ENCODE results near the gene HACD3. TPM values are rescaled to one million over a fixed set of nuclear protein-coding genes. Genes with fewer than 3 reads are reported as not detected.
A peak's percentile ranks its signal among the peaks of the same experiment; 100 is the strongest.

HACD3 gene
- total and polyA plus RNA-seq, 9 of the 15 experiments (the other 6 are each of a cell fraction or from before 2014, with no cell fraction given), result 48.1 to 117 (median 72.8) TPM

DNA sequence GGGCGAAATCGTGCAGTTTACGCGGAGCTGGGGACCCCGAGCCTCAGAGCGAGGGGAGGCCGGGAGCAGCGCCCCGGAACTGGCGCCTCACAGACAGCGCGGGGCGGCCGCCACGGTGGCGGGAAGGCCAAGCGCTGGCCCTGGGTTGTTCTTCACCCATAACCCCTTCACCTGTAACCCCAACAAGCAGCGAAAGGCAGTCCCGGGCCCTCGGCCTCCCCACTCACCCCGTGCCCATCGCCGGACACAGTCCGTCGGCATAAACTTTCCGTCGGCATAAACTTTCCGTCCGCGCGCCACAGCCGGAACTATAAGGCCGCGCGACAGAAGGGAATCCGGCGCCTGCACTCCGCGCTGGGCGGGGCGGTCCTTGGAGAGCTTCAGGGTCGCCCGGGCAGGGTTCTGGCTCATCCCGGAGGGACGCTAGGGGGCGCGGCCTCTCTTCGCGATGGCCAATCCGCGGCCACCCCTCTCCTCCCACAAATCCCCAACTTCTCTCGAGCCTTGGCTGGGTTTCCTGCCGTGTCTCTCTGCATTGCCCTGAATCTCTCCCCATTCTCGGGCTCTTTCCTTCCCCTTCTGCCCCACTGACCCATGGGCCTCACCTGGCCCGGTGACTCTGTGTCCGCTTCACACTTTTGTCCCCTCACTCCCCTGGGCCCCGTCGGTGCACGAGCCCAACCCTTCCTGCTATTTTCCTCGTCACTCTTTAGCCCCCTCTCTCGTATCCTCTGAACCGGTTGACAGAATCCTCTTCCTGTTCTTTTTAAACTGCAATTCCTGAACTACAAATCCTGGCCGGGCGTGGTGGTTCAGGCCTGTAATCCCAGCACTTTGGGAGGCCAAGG lies 80.8 kb downstream of the HACD3 start, which contains the start of gene INTS14 (continued):
- TF ChIP-seq, protein P1, sequence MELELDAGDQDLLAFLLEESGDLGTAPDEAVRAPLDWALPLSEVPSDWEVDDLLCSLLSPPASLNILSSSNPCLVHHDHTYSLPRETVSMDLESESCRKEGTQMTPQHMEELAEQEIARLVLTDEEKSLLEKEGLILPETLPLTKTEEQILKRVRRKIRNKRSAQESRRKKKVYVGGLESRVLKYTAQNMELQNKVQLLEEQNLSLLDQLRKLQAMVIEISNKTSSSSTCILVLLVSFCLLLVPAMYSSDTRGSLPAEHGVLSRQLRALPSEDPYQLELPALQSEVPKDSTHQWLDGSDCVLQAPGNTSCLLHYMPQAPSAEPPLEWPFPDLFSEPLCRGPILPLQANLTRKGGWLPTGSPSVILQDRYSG (tag; conservative IDR thresholded peaks at IDR 0.05; ENCODE audit: low read depth), result no peak
- TF ChIP-seq CREBBP (IDR thresholded peaks at IDR 0.05; ENCODE audit: low read depth, low read length) (no peak), BMI1 (IDR thresholded peaks at IDR 0.05; ENCODE audit: low read length) (0 out of 2 replicates have a peak, but pooled peaks have one; percentile 11), ZNF830 (CRISPR knock-in tag; IDR thresholded peaks at IDR 0.05) (0 out of 2 replicates have a peak, but pooled peaks have one; percentile 61), ZFP30 (CRISPR knock-in tag; IDR thresholded peaks at IDR 0.05; ENCODE audit: borderline replicate concordance) (no peak), NR2C2 (CRISPR knock-in tag; IDR thresholded peaks at IDR 0.05) (peak; percentile 86; the same call in 1 of the 2 replicates), NR2C2 (tag; IDR thresholded peaks at IDR 0.05) (peak; percentile 96), LARP7 (IDR thresholded peaks at IDR 0.05) (no peak), KDM2B (CRISPR knock-in tag; IDR thresholded peaks at IDR 0.05) (no peak), SNIP1 (IDR thresholded peaks at IDR 0.05; ENCODE audit: low read depth) (no peak), CBX2 (IDR thresholded peaks at IDR 0.05; ENCODE audit: insufficient read depth, low read length, poor library complexity, severe bottlenecking) (no peak), MBD2 (IDR thresholded peaks at IDR 0.05; ENCODE audit: borderline replicate concordance, low read depth) (peak; percentile 83; the same call in 1 of the 2 replicates)
- TF ChIP-seq, protein P2, sequence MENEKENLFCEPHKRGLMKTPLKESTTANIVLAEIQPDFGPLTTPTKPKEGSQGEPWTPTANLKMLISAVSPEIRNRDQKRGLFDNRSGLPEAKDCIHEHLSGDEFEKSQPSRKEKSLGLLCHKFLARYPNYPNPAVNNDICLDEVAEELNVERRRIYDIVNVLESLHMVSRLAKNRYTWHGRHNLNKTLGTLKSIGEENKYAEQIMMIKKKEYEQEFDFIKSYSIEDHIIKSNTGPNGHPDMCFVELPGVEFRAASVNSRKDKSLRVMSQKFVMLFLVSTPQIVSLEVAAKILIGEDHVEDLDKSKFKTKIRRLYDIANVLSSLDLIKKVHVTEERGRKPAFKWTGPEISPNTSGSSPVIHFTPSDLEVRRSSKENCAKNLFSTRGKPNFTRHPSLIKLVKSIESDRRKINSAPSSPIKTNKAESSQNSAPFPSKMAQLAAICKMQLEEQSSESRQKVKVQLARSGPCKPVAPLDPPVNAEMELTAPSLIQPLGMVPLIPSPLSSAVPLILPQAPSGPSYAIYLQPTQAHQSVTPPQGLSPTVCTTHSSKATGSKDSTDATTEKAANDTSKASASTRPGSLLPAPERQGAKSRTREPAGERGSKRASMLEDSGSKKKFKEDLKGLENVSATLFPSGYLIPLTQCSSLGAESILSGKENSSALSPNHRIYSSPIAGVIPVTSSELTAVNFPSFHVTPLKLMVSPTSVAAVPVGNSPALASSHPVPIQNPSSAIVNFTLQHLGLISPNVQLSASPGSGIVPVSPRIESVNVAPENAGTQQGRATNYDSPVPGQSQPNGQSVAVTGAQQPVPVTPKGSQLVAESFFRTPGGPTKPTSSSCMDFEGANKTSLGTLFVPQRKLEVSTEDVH (IDR thresholded peaks at IDR 0.05; ENCODE audit: low read depth, partially characterized antibody), result peak; percentile 91
- TF ChIP-seq, protein P3, sequence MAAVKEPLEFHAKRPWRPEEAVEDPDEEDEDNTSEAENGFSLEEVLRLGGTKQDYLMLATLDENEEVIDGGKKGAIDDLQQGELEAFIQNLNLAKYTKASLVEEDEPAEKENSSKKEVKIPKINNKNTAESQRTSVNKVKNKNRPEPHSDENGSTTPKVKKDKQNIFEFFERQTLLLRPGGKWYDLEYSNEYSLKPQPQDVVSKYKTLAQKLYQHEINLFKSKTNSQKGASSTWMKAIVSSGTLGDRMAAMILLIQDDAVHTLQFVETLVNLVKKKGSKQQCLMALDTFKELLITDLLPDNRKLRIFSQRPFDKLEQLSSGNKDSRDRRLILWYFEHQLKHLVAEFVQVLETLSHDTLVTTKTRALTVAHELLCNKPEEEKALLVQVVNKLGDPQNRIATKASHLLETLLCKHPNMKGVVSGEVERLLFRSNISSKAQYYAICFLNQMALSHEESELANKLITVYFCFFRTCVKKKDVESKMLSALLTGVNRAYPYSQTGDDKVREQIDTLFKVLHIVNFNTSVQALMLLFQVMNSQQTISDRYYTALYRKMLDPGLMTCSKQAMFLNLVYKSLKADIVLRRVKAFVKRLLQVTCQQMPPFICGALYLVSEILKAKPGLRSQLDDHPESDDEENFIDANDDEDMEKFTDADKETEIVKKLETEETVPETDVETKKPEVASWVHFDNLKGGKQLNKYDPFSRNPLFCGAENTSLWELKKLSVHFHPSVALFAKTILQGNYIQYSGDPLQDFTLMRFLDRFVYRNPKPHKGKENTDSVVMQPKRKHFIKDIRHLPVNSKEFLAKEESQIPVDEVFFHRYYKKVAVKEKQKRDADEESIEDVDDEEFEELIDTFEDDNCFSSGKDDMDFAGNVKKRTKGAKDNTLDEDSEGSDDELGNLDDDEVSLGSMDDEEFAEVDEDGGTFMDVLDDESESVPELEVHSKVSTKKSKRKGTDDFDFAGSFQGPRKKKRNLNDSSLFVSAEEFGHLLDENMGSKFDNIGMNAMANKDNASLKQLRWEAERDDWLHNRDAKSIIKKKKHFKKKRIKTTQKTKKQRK (IDR thresholded peaks at IDR 0.05; ENCODE audit: borderline replicate concordance, low read depth, low read length), result no peak
- TF ChIP-seq, protein P4, sequence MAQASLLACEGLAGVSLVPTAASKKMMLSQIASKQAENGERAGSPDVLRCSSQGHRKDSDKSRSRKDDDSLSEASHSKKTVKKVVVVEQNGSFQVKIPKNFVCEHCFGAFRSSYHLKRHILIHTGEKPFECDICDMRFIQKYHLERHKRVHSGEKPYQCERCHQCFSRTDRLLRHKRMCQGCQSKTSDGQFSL (CRISPR knock-in tag; IDR thresholded peaks at IDR 0.05), result no peak
- TF ChIP-seq, protein P4 (tag; IDR thresholded peaks at IDR 0.05), result no peak
- TF ChIP-seq, protein P5, sequence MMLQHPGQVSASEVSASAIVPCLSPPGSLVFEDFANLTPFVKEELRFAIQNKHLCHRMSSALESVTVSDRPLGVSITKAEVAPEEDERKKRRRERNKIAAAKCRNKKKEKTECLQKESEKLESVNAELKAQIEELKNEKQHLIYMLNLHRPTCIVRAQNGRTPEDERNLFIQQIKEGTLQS (IDR thresholded peaks at IDR 0.05), result peak; percentile 17; the same call in 1 of the 2 replicates
- TF ChIP-seq, protein P5 (CRISPR knock-in tag; conservative IDR thresholded peaks at IDR 0.05), result peak; percentile 82

Data from K562 (cell line).